Measurements from ENCODE around the gene ZNF507.

ZNF507 gene

GRCh38 chr19:32349724-32350470 lies 4.5 kb downstream of the ZNF507 start:
- Histone ChIP-seq H3K9ac (ENCODE audit: low read depth, low read length) (no peak overlapping the region), H3K36me3 (ENCODE audit: insufficient read depth, low read length) (peaks cover 23% of the 10 kb centered on the region), H3K4me1 (ENCODE audit: insufficient read depth, low read length) (no peaks in the 10 kb centered on the region), H3K9me3 (ENCODE audit: control insufficient read depth, insufficient read depth, low read length) (no peaks in the 10 kb centered on the region)

GRCh38 chr19:32350471-32350865 lies 5.1 kb downstream of the ZNF507 start:
- H3K9me3 ChIP-seq (ENCODE audit: control insufficient read depth, insufficient read depth, low read length), result no peaks in the 10 kb centered on the region
- peaks cover 24% of the 10 kb centered on the region for H3K36me3 ChIP-seq (ENCODE audit: insufficient read depth, low read length)
- no peak overlapping the region for H3K9ac ChIP-seq (ENCODE audit: low read depth, low read length)
- no peaks in the 10 kb centered on the region for H3K4me1 ChIP-seq (ENCODE audit: insufficient read depth, low read length)

GRCh38 chr19:32350987-32351348 lies 5.6 kb downstream of the ZNF507 start:
- no peak overlapping the region for H3K9ac ChIP-seq (ENCODE audit: low read depth, low read length)
- H3K4me1 ChIP-seq (ENCODE audit: insufficient read depth, low read length), result no peaks in the 10 kb centered on the region
- H3K36me3 ChIP-seq (ENCODE audit: insufficient read depth, low read length), result peaks cover 26% of the 10 kb centered on the region

GRCh38 chr19:32352241-32352630 lies 6.8 kb downstream of the ZNF507 start:
- Histone ChIP-seq H3K9me3 (ENCODE audit: control insufficient read depth, insufficient read depth, low read length) (no peaks in the 10 kb centered on the region), H3K4me1 (ENCODE audit: insufficient read depth, low read length) (no peaks in the 10 kb centered on the region), H3K9ac (ENCODE audit: low read depth, low read length) (no peak overlapping the region), H3K36me3 (ENCODE audit: insufficient read depth, low read length) (peaks cover 36% of the 10 kb centered on the region)

More at GRCh38 chr19:32350987-32351348, 5.6 kb downstream of the ZNF507 start:
- H3K9me3 ChIP-seq (ENCODE audit: control insufficient read depth, insufficient read depth, low read length), result no peaks in the 10 kb centered on the region

- no peak overlapping the region for H3K9ac ChIP-seq (ENCODE audit: low read depth, low read length)
- no peaks in the 10 kb centered on the region for H3K9me3 ChIP-seq (ENCODE audit: control insufficient read depth, insufficient read depth, low read length)
- peaks cover 43% of the 10 kb centered on the region for H3K36me3 ChIP-seq (ENCODE audit: insufficient read depth, low read length)
- H3K4me1 ChIP-seq (ENCODE audit: insufficient read depth, low read length), result no peaks in the 10 kb centered on the region
These were observed 8.9 kb downstream of the ZNF507 start for GRCh38 chr19:32354345-32354744.

- no peaks in the 10 kb centered on the region for H3K4me1 ChIP-seq (ENCODE audit: insufficient read depth, low read length)
- H3K36me3 ChIP-seq (ENCODE audit: insufficient read depth, low read length), result peaks cover 48% of the 10 kb centered on the region
- no peaks in the 10 kb centered on the region for H3K9me3 ChIP-seq (ENCODE audit: control insufficient read depth, insufficient read depth, low read length)
- no peak overlapping the region for H3K9ac ChIP-seq (ENCODE audit: low read depth, low read length)
These were observed 9.9 kb downstream of the ZNF507 start for GRCh38 chr19:32355309-32355708.

GRCh38 chr19:32357720-32358119 lies 12.3 kb downstream of the ZNF507 start:
- H3K9ac ChIP-seq (ENCODE audit: low read depth, low read length), result no peak overlapping the region
- H3K4me1 ChIP-seq (ENCODE audit: insufficient read depth, low read length), result no peaks in the 10 kb centered on the region
- no peaks in the 10 kb centered on the region for H3K9me3 ChIP-seq (ENCODE audit: control insufficient read depth, insufficient read depth, low read length)
- H3K36me3 ChIP-seq (ENCODE audit: insufficient read depth, low read length), result peaks cover 47% of the 10 kb centered on the region

- Histone ChIP-seq H3K4me1 (ENCODE audit: insufficient read depth, low read length) (no peaks in the 10 kb centered on the region), H3K36me3 (ENCODE audit: insufficient read depth, low read length) (peaks cover 46% of the 10 kb centered on the region), H3K9ac (ENCODE audit: low read depth, low read length) (no peak overlapping the region), H3K9me3 (ENCODE audit: control insufficient read depth, insufficient read depth, low read length) (no peaks in the 10 kb centered on the region)
These were observed 12.9 kb downstream of the ZNF507 start for GRCh38 chr19:32358321-32358720.

- H3K9ac ChIP-seq (ENCODE audit: low read depth, low read length), result no peak overlapping the region
- peaks cover 35% of the 10 kb centered on the region for H3K36me3 ChIP-seq (ENCODE audit: insufficient read depth, low read length)
- no peaks in the 10 kb centered on the region for H3K4me1 ChIP-seq (ENCODE audit: insufficient read depth, low read length)
- H3K9me3 ChIP-seq (ENCODE audit: control insufficient read depth, insufficient read depth, low read length), result no peaks in the 10 kb centered on the region
These were observed 14.2 kb downstream of the ZNF507 start for GRCh38 chr19:32359581-32359980.

GRCh38 chr19:32361574-32362317 lies 16.3 kb downstream of the ZNF507 start:
- Histone ChIP-seq H3K9ac (ENCODE audit: low read depth, low read length) (no peak overlapping the region), H3K9me3 (ENCODE audit: control insufficient read depth, insufficient read depth, low read length) (no peaks in the 10 kb centered on the region), H3K4me1 (ENCODE audit: insufficient read depth, low read length) (no peaks in the 10 kb centered on the region), H3K36me3 (ENCODE audit: insufficient read depth, low read length) (peaks cover 21% of the 10 kb centered on the region)

GRCh38 chr19:32362318-32362691 lies 16.9 kb downstream of the ZNF507 start:
- Histone ChIP-seq H3K4me1 (ENCODE audit: insufficient read depth, low read length) (no peaks in the 10 kb centered on the region), H3K36me3 (ENCODE audit: insufficient read depth, low read length) (peaks cover 19% of the 10 kb centered on the region), H3K9me3 (ENCODE audit: control insufficient read depth, insufficient read depth, low read length) (no peaks in the 10 kb centered on the region), H3K9ac (ENCODE audit: low read depth, low read length) (no peak overlapping the region)

GRCh38 chr19:32363175-32363574 lies 17.8 kb downstream of the ZNF507 start:
- no peak overlapping the region for H3K9ac ChIP-seq (ENCODE audit: low read depth, low read length)

GRCh38 chr19:32363632-32364031 lies 18.2 kb downstream of the ZNF507 start:
- H3K9ac ChIP-seq (ENCODE audit: low read depth, low read length), result no peak overlapping the region
- H3K36me3 ChIP-seq (ENCODE audit: insufficient read depth, low read length), result peaks cover 16% of the 10 kb centered on the region
- H3K9me3 ChIP-seq (ENCODE audit: control insufficient read depth, insufficient read depth, low read length), result no peaks in the 10 kb centered on the region
- no peaks in the 10 kb centered on the region for H3K4me1 ChIP-seq (ENCODE audit: insufficient read depth, low read length)

More at GRCh38 chr19:32363175-32363574, 17.8 kb downstream of the ZNF507 start:
- peaks cover 19% of the 10 kb centered on the region for H3K36me3 ChIP-seq (ENCODE audit: insufficient read depth, low read length)
- no peaks in the 10 kb centered on the region for H3K9me3 ChIP-seq (ENCODE audit: control insufficient read depth, insufficient read depth, low read length)
- H3K4me1 ChIP-seq (ENCODE audit: insufficient read depth, low read length), result no peaks in the 10 kb centered on the region

GRCh38 chr19:32364040-32364439 lies 18.6 kb downstream of the ZNF507 start:
- Histone ChIP-seq H3K9ac (ENCODE audit: low read depth, low read length) (no peak overlapping the region), H3K36me3 (ENCODE audit: insufficient read depth, low read length) (peaks cover 15% of the 10 kb centered on the region), H3K9me3 (ENCODE audit: control insufficient read depth, insufficient read depth, low read length) (no peaks in the 10 kb centered on the region), H3K4me1 (ENCODE audit: insufficient read depth, low read length) (no peaks in the 10 kb centered on the region)

GRCh38 chr19:32367063-32367462 lies 21.7 kb downstream of the ZNF507 start:
- H3K9ac ChIP-seq (ENCODE audit: low read depth, low read length), result no peak overlapping the region
- H3K4me1 ChIP-seq (ENCODE audit: insufficient read depth, low read length), result no peaks in the 10 kb centered on the region
- peaks cover 11% of the 10 kb centered on the region for H3K36me3 ChIP-seq (ENCODE audit: insufficient read depth, low read length)
- no peaks in the 10 kb centered on the region for H3K9me3 ChIP-seq (ENCODE audit: control insufficient read depth, insufficient read depth, low read length)
